GM19438 (cell line): ENCODE measurements around the gene UBA5.
"Not testable (repeated sequence)": the region's sequence is repeated elsewhere in the genome, so short reads cannot be mapped to it uniquely, and the experiment has no call there.

Experiments used
- ATAC-seq: cut with Tn5 transposase; IDR thresholded peaks from one replicate; pipeline ENCODE4 v1.9.1; 2021; ENCODE audit warnings: low read depth; ENCODE audit not compliant: unreplicated experiment

Gene UBA5

DNA sequence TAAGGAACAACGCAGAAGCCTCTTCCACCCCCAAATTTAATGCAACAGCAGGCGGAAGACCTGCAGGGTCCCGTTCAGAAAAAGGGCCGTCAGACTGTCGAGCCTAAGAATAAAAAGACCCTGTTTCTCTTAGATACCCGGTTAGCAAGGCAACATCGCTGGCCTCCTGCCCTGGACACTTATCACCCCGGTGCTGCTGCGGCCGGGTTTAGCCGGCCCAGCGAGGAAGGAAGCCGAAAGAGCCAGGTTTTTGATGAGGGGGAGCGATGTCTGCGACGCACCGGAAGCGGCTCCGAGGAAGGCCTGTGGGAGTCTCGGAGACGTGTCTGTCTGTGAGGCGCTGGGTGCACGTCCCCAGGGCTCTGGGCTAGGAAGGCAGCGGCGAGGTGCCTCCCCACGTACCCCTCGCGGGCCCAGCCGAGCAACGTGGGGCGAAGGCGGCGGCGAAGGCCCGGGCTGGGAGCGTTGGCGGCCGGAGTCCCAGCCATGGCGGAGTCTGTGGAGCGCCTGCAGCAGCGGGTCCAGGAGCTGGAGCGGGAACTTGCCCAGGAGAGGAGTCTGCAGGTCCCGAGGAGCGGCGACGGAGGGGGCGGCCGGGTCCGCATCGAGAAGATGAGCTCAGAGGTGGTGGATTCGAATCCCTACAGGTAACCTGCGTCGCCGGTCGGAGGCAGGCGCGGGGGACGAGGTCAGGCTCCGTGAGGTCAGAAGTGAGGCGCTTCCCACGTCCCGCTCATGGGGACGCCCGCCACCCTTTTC, at the start of gene UBA5:
TSS of gene UBA5 (plus strand) at position 278 of the 759 bp plus-strand sequence. CDS start at position 487, 209 bp downstream.
- peak; percentile 61 for ATAC-seq

- not testable (repeated sequence) for ATAC-seq
These were observed 44.8 kb upstream of the UBA5 start for GRCh38 chr3:132615301-132615700.

GRCh38 chr3:132615881-132616280, 44.2 kb upstream of the UBA5 start:
- no peak for ATAC-seq

DNA sequence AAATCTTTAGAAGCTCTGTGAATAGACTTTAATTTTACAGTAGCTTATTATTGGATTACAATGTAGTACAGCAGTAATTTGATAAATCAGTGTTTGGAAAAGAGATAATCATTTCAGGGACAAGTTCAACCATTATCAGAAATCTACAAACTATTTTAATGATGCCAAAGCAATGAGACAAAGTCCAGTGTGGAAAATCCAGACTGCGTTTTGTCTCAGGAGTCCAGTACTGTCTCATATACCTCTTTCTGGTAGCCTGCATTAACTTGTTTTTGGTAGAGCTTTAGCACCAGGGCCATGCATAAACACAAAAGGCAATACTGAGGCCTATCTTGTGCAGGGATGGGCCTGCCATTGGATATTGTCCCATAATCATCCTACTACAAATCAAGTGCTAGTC, 43.3 kb upstream of the UBA5 start:
- ATAC-seq, result no peak

DNA sequence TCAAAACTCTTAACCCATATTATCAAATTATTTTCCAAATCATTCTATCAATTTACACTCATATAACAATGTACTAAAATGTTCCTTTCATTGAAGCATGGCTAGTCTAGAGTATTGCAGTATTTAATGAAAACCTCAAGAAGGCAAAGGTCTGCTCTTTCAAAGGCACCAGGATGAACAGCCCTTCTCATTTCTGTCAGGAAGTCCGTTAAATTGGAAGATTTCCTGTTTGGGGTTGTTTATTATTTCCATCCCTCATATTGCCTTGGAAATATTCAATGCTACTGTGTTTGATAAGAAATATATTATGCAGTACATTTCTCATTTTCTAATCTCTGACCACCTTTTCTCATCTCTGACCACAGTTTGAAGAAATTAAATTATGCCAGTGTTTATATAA, 38.0 kb upstream of the UBA5 start:
- ATAC-seq, result no peak

- no peak for ATAC-seq
These were observed 37.4 kb upstream of the UBA5 start for GRCh38 chr3:132622761-132623160.

DNA sequence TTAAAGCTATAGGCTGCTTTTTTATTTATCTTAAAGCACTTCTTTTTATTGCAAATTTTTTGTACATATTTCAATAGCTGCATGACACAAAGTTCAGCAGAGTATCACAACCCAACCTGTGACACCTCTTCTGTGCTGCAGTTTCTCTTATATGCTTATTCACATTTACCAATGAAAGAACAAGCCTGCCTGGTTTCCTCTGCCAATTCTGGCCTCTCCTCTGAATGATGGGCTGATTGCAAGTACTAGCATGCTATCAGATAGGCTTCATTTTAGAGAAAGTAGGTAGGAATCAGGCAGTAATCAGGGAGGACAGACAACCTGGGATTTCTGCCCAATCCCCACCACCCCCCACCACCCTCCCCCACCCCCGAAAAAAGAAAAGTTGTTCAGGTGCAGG, 36.5 kb upstream of the UBA5 start:
- ATAC-seq, result no peak

- ATAC-seq, result no peak
These were observed 35.3 kb upstream of the UBA5 start for GRCh38 chr3:132624790-132625189.

GRCh38 chr3:132625613-132626012, 34.5 kb upstream of the UBA5 start:
- ATAC-seq, result no peak

GRCh38 chr3:132626955-132627354, 33.2 kb upstream of the UBA5 start:
- no peak for ATAC-seq

DNA sequence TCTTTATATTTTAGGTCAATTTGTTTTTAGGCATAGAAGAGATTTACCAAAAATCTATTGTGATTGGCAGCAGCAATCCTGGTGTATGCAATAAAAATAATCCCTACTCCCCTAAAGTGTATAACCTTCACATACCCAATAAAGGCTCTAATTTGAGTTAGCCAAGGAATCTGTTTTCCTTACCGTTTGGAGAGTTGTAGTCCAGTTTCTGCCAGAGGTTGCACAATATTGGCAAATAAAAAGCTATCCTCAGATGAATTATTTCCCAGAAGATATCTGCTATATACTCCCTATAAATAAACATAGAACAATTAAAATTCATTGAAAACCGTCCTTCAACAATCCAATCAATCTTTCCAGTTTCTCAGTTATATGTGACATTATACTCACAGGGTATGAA, 32.0 kb upstream of the UBA5 start:
- ATAC-seq, result no peak

DNA sequence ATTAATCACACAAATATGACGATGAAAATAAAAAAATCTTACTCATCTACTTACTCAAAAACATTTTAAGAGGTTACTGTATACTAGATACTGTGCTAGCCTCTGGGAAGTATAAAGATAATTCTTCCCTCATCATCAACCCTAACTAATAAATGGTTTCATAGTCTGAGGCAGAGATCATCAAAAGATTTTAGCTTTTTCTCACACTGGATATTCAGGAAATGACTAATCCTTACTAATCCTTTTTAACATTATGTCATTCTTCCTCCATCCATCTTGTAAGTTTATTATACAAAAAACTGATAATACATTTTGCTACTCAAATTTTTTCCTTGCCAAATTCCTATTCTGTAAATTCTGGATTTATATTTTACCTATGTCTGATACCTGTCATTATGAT, 30.2 kb upstream of the UBA5 start:
- no peak for ATAC-seq

- no peak for ATAC-seq
These were observed 29.5 kb upstream of the UBA5 start for GRCh38 chr3:132630612-132631011.

GRCh38 chr3:132635052-132635451, 25.1 kb upstream of the UBA5 start:
- ATAC-seq, result no peak

DNA sequence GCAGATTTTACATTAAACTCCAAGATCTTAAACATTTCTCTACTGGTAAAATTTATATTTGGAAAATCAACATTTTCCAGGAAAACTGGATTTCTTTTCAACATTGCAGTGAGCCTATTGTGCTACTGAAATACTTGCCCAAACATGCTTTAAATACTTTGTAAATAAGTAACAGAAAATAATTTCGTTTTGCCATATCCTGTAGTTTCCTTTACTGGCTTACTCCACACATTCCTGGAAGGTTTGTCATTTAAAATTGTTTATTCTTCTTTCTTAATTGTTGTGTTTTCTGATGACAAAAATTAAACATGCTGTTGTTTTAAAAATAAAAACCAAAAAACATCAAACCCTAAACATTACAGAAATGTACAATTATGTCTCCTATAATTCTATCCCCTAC, 22.5 kb upstream of the UBA5 start:
- ATAC-seq, result no peak

GRCh38 chr3:132638706-132639105, 21.4 kb upstream of the UBA5 start:
- ATAC-seq, result no peak

DNA sequence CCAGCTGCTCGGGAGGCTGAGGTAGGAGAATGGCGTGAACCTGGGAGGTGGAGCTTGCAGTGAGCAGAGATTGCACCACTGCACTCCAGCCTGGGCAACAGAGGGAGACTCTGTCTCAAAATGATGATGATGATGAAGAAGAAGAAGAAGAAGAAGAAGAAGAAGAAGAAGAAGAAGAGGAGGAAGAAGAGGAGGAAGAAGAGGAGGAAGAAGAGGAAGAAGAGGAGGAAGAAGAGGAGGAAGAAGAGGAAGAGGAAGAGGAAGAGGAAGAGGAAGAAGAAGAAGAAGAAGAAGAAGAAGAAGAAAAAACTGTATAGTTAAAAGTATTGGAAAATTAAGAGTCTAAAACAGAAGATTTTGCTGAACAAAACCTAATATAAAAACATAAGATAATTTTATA, 18.7 kb upstream of the UBA5 start:
- not testable (repeated sequence) for ATAC-seq

DNA sequence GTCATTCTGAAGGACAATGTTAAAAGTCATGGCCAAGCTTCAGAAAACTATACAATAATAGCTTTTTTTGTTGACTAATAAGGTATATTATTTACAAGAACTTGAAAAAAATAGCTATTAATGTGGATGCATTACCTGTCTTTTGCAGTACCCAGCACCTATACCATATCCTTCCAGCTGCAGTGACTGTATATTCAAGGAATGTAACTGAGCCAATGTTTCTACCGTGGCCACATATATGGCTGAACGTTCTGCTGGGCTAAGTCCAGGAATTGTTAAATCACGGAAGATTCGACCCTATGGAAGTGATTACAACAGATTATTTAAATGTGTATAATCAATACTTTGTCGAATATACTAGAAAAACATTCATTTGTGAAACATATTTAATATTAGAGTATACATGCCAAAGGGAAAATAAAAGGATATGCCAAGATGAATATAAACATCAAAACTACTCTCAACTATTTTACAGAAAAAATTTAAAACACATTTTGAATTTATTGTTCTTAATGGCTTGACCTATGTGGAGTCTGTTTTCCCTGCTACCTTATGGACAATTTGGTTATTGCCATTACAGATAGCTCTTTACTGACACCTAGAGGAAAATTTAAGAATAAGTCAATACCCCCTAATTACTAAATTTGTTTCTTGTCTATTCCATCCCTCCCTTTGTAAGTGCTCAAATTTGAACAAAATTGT, 18.1 kb upstream of the UBA5 start:
- ATAC-seq, result no peak

DNA sequence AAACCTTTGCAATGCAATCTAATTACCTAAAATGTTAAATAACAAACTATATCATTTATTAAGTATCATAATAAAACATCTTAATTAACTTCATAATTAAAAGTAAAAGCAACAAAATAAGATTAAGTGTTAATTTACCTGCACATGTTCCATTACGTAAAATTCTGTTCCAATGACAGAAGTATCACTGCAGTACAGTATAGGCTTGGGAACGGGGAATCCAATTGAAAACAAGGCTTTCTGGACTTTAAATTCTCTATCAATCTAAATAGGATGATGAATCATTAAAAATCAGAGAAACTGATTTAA, 17.6 kb upstream of the UBA5 start:
- ATAC-seq, result no peak

DNA sequence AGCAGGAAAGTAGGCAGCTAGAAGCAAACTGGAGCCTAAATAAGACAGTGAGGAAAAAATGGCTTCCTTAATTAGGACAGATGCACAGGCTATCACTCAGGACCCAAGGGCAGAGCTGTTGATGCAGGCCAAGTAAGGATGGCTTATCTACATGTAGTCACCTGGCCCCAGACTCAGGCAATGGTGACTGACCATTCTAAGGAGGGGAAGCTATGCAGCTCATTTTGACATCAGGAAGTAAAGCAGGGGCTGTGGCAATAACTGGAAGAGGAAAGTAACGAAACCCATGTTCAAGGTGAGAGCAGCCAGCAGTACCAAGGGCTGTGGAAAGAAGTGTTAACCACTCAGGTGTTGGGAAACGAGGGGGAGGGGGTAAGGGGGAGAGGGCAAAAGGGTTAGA, 16.8 kb upstream of the UBA5 start:
- ATAC-seq, result no peak

GRCh38 chr3:132645058-132645457, 15.1 kb upstream of the UBA5 start:
- no peak for ATAC-seq

- ATAC-seq, result no peak
These were observed 10.0 kb upstream of the UBA5 start for GRCh38 chr3:132650153-132650552.
